HG02852 (cell line): Measurements from ENCODE around the gene NFIA.

ENCODE experiments used
- ATAC-seq: cut with Tn5 transposase; IDR thresholded peaks from one replicate; pipeline ENCODE4 v1.9.1; 2021; ENCODE audit warnings: mild to moderate bottlenecking, moderate library complexity; ENCODE audit not compliant: unreplicated experiment

The NFIA gene

DNA sequence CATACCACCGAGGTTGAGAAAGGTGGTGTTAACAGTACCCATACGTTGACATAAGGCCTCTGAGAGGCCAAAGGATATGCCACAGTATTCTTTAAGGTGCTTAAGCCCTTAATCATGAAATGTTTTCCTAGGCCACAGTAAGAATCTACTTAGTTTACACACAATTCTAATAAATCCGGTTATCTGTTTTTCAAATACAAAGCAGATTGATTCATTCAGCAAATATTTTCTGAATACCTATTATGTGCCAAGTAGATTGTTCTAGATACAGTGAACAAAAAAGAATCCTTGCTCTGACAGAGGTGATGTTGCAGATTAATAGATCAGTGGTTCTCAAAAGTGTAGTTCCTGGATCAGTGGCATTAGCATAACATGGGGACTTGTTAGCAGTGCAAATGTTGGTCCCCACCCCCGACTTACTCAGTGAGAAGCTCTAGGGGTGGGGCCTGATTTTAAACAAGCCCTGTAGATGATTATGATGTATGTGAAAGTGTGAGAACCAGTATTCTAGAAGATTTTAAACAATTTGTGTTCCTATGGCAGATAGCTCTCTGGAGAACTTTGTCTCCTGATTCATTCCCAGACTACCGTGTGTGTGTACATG, 61.6 kb downstream of the NFIA start:
- no peak for ATAC-seq

DNA sequence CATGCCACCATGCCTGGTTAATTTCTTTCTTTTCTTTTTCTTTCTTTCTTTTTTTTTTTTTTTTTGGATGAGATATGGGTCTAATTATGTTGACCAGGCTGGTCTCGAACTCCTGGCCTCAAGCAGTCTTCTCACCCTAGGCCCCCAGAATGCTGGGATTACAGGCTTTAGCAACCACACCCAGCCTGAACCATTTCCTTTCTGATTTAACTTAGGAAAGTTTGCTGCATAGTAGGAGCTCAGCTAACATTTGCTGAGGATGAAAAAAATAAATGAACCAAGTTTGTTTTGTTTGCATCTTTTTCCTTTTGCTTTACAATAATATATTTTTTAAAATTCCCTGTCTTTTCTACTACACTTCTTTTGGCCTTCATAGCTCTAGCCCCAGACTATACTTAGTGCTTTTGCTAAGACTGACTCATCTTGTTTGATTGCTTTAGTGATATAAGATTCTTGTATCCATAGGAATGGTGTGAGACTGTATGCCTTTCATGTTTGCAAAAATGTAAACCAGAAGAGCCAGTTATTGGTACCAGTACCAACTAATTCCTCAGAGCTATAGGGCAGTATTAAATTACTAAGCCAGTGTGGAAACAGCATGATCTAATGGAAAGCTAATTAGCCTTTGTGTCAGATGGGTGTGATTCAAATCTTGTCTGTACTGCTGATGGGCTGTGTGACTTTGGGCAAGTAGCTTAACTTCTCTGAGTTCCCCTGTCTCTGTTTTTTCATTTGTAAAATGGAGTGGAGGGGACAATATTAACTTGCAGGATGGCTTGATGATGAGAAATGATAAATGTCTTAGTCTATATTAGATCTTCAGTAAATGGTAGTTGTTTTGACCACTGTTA, 66.9 kb downstream of the NFIA start:
- ATAC-seq, result no peak

GRCh38 chr1:61151565-61151964, 69.2 kb downstream of the NFIA start:
- ATAC-seq, result no peak

DNA sequence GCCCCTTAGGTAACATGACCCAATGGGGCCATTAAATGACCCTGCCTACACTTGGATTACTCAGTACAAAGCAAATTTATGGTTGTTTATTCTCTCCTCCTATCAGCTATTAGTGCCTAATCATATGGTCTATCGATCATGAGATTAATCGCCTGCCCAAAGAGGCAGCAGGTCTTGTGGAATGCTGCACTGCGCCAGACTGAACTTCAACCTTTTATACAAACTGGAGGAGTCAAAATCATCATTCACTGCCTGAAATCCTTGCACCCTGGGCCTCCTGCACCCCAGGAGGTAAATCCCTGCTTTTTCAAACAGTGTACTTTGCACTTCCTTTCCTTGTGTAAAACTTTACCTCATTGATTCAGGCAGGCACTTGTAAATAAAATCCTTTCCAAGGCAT, 69.7 kb downstream of the NFIA start:
- ATAC-seq, result no peak

DNA sequence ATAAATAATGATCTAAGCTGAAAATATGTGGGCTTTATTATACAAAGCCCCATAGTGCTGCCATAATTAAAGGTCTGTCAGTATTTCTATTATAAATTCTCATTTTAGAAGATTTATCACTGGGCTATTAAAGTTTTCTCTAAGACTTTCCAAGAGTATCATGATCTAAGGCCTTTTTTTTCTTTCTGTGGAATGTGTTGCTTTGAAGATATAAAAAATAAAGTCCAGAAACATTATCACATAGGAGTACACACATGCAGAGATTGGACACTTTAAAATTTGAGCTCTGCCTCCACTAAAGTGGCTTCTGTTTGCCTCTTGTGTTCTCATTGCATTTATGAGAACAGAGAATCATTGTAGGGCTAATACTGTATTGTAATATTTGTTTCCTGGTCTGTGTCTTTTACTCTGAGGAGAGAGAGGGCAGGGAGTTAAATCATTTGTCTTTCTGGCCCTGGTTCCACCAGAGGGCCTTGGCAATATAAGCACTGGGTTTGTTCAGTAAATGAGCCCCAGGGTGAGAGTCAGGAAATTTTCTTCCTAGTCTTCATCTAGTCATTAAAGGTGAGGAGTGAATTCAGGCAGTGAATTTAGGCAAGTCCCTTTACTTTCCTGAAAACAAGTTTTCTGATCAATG, 70.2 kb downstream of the NFIA start:
- ATAC-seq, result no peak

DNA sequence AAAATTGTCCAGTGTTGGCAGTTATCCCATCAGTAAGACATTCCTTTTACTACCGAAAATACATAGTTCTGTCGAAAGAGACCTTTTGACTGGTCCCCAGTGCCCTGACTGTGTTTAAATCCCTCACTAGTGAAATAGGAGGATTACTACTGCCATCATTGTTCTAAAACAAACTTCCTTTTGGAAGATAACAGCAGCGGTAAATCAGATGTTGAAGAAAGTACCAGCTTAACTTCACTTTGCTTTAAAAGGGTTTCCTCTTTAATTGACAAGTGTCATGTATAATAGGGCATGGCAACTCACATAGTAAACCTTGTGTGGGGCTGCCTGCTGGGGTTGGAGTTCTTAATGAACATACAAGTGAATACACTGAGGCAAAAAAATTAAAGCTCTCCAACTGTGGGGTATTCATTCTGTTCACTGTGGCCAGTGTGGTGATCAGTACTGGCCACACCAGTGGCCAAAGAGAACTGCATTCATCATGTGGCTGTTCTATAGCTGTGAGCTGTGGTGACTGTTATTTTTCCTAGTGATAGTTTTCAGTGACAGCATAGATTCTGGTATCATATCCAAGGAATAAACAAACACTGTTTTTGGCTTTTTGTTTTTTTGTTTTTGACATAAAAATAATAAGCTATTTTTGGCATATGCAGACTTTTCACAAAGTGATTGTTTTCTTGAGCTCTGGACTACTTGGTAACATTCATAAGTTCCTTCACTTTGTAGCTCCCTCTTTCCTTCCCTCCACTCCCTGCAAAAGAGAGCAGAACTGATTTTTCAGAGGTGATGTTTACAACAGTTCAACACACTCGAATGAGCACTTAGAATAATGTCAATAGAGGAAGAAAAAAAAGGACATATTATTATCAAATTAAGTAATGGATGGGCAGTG, 74.5 kb downstream of the NFIA start:
- no peak for ATAC-seq

DNA sequence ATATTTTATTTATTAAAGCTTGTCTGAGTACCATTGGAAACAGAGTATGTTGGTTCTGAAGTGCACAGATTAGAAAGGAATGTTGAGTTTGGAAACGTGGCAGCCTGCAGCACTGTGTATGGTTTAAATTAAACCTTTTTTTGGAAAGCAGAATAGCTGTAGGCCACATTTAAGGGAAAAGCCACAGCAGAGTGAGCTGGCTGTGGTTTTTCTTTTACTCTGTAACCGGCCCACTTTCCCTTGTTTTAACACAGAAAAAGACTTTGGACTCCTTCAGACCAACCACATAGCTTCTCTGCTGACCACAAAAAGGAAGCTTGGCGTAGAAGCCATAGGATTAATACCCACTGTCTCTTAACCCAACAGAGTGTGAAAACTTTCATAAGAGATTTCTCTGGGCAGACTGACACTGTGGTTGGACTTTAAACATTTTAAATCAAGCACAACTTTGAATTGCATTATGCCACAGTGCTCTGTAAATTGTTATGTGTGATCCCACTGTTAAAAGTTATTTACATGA, 75.2 kb downstream of the NFIA start:
- ATAC-seq, result no peak

DNA sequence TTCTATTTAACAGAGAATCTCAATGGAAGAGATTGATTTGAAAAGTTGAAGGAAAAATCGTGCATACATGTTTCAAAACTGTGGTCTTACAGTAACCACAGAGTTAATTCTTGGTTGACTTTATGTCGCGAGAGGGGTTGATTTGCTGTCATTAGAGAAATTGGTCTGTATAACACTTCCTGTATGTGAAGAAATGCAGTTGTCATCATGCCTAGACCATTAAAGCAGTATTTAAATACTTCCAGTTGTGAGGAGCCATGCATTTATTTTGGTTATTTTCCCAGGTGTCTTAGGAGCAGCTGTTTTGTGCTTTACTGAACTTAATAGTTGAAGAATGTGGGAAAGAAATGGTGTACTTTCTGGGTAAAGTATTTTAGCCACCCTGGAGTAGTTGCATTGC, 76.2 kb downstream of the NFIA start:
- no peak for ATAC-seq

GRCh38 chr1:61160526-61160925, 78.2 kb downstream of the NFIA start:
- ATAC-seq, result no peak

- ATAC-seq, result no peak
These were observed 80.3 kb downstream of the NFIA start for GRCh38 chr1:61162520-61163258.

GRCh38 chr1:61163355-61163754, 81.0 kb downstream of the NFIA start:
- ATAC-seq, result no peak

DNA sequence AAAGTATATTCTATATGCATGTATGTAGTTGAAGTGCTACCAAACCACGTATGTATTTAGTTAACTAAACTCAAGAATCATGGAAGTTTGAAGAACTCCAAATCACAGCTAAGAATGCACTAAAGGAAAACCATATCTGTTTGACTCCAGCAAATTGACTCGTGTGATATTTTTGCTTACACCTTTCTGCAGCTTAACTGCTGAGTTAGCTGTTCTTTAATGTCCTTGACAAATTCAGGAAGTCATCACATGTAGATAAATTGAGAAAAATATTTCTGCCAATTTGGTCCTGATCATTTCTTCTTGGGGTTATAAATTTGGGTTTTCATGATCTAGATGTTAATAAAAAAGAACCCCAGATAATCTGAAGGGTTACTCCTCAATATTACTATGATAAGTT, 83.0 kb downstream of the NFIA start:
- ATAC-seq, result no peak

- ATAC-seq, result no peak
These were observed 84.9 kb downstream of the NFIA start for GRCh38 chr1:61167309-61167708.

- ATAC-seq, result no peak
These were observed 86.7 kb downstream of the NFIA start for GRCh38 chr1:61169045-61169444.

DNA sequence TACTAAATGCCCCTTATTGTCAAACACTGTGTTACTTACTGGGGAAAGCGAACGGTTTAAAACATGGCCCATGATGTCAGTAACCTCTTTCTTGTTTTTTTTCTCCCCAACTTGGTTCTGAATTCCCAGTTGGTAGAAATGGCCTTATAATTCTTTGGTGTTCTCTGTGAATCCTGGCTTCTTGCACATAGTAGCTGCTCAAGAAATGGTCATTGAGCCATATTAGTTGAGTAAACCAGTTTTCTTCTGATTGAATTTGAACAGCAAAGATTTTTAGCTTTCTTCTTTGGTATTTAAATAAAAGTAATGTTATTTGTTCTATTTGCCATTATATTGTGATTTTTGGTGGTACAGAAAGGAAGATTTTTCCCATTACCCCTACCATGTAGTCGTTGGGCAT, 87.3 kb downstream of the NFIA start:
- no peak for ATAC-seq

- ATAC-seq, result no peak
These were observed 88.2 kb downstream of the NFIA start for GRCh38 chr1:61170328-61171238.

GRCh38 chr1:61171346-61171745, 89.0 kb downstream of the NFIA start:
- no peak for ATAC-seq

DNA sequence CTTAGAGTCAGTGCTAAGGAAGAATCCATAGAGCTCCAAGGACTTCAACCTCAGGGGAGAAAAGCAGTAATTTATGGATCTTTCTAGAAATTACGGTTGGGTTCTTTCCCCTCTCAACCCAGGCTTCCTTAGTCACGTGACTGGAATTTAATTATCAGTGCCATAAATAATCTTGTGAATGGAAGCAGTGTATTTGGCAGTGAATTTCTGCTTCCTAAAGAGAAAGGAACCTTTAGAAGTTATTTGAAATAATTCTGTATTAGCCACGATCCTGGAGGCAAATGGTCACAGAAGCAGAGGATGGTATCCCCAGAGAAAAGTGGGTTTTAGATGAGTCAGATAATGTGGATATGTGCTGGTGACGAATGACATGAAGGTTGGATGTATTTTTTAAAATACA, 89.6 kb downstream of the NFIA start:
- ATAC-seq, result no peak

DNA sequence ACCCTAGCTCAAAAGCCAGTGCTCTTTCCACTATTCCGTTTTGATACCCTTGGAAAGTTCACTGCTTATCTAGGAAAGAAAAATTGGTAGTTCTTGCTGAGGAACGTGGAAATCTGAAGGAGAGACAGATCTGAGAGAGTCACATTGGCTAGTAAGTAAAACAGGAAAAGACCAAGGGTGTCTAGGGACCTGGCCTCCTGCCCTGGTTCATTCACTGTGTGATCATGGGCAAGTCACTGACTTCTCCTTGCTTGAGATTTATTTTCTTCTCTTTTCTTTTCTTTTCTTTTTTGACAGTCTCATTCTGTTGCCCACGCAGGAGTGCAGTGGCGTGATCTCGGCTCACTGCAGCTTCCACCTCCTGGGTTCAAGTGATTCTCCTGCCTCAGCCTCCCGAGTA, 90.8 kb downstream of the NFIA start:
- no peak for ATAC-seq
